GM12891 (cell line): ENCODE results near the gene RAB25.

Experiments used
- PAX5 ChIP-seq: IDR thresholded peaks from 2 replicates; pipeline ENCODE4 v1.6.1; 2011; ENCODE audit warnings: low read length, moderate library complexity, mild to moderate bottlenecking; ENCODE audit not compliant: insufficient read depth, severe bottlenecking
- POLR2A ChIP-seq: IDR thresholded peaks from 2 replicates; pipeline ENCODE4 v1.6.1; 2011; ENCODE audit warnings: low read depth, low read length, control low read depth
- POLR2AphosphoS5 ChIP-seq: IDR thresholded peaks from 2 replicates; pipeline ENCODE4 v1.6.1; 2011; ENCODE audit warnings: low read depth, low read length, control low read depth
- TAF1 ChIP-seq: IDR thresholded peaks from 2 replicates; pipeline ENCODE4 v1.6.1; 2011; ENCODE audit warnings: low read depth, low read length, control low read depth

DNA sequence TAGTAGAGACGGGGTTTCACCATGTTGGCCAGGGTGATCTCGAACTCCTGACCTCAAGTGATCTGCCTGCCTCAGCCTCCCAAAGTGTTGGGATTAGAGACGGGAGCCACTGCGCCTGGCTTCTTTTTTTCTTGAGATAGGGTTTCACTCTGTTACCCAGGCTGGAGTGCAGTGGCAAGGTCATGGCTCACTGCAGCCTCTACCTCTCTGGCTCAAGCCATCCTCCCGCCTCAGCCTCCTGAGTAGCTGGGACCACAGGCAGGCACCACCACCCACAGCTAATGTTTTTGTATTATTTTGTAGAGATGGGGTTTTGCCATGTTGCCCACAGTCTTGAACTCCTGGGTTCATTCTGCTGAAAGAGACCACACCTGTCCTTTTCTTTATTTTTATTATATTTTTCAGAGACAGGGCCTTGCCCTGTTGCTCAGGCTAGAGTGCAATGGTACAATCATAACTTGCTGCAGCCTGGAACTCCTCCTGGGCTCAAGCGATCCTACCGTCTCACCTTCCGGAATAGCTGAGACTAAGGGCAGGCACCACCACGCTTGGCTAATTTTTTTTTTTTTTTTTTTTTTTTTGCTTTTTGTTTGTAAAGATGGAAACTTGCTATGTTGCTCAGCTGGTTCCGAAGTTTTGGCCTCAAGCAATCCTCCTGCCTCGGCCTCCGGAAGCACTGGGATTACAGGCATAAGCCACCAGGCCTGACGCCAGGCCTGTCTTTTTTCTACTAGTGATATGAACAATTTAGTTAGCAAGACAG is 56.6 kb downstream of the RAB25 start:
- no peak for TF ChIP-seq POLR2AphosphoS5
- no peak for TF ChIP-seq POLR2A
- TF ChIP-seq TAF1: no peak
- no peak for TF ChIP-seq PAX5
